Neural cell (in vitro differentiated cells): ENCODE data around the gene SCP2. TPM values are rescaled to one million over a fixed set of nuclear protein-coding genes. Genes with fewer than 3 reads are reported as not detected.

Source experiments
- H2AFZ ChIP-seq: fragments of 200-600, 300-800 bp; sonication (generic), shearing (Covaris generic); 2 replicates; pipeline ENCODE4 v1.6.0; 2014; ENCODE audit warnings: low read depth, mild to moderate bottlenecking, antibody characterized with exemption, low read length, moderate library complexity
- H3F3A ChIP-seq: fragments of 200-600 bp; shearing (Covaris generic); 2 replicates; pipeline ENCODE4 v1.6.1; 2016; ENCODE audit warnings: mild to moderate bottlenecking, moderate library complexity, mixed read lengths, antibody characterized with exemption, low read length; ENCODE audit not compliant: insufficient read depth, poor library complexity, severe bottlenecking
- H3K27ac ChIP-seq: fragments of 200-600, 300-800 bp; sonication (generic), shearing (Covaris generic); 2 replicates; pipeline ENCODE4 v1.5.1; 2014; ENCODE audit warnings: mild to moderate bottlenecking, low read length, moderate library complexity
- H3K27me3 ChIP-seq: fragments of 300-800, 200-600 bp; sonication (generic), shearing (Covaris generic); 2 replicates; pipeline ENCODE4 v1.6.0; 2014; ENCODE audit warnings: mild to moderate bottlenecking, low read depth, low read length, moderate library complexity; ENCODE audit not compliant: insufficient read depth
- H3K36me3 ChIP-seq: fragments of 300-800, 200-600 bp; sonication (generic), shearing (Covaris generic); 2 replicates; pipeline ENCODE4 v1.5.1; 2014; ENCODE audit warnings: mild to moderate bottlenecking, antibody characterized with exemption, low read length, moderate library complexity; ENCODE audit not compliant: insufficient read depth
- H3K4me2 ChIP-seq: fragments of 300-800, 200-600 bp; sonication (generic), shearing (Covaris generic); 2 replicates; pipeline ENCODE4 v1.6.0; 2014; ENCODE audit warnings: mild to moderate bottlenecking, low read length
- H3K4me3 ChIP-seq: fragments of 300-800, 200-600 bp; sonication (generic), shearing (Covaris generic); 2 replicates; pipeline ENCODE4 v1.5.1; 2014; ENCODE audit warnings: mild to moderate bottlenecking, low read length, moderate library complexity
- H3K79me2 ChIP-seq: fragments of 200-600 bp; shearing (Covaris generic); replicated peaks from 2 replicates; pipeline ENCODE4 v1.6.0; 2014; ENCODE audit warnings: mild to moderate bottlenecking, low read length, moderate library complexity; ENCODE audit not compliant: insufficient read depth
- H3K9ac ChIP-seq: fragments of 300-800, 200-600 bp; sonication (generic), shearing (Covaris generic); 2 replicates; pipeline ENCODE4 v1.6.1; 2016; ENCODE audit warnings: mild to moderate bottlenecking, low read length, mixed read lengths
- H3K9me2 ChIP-seq: fragments of 200-600 bp; shearing (Covaris generic); 2 replicates; pipeline ENCODE4 v1.6.1; 2016; ENCODE audit warnings: mild to moderate bottlenecking, low read length, mixed read lengths; ENCODE audit not compliant: insufficient read depth
- H3K9me3 ChIP-seq: fragments of 200-600, 300-800 bp; sonication (generic), shearing (Covaris generic); 2 replicates; pipeline ENCODE4 v1.6.1; 2016; ENCODE audit warnings: mild to moderate bottlenecking, mixed run types, low read length, moderate library complexity, mixed read lengths
- H4K20me1 ChIP-seq: fragments of 200-600 bp; shearing (Covaris generic); 2 replicates; pipeline ENCODE4 v1.6.1; 2016; ENCODE audit warnings: mild to moderate bottlenecking, mixed run types; ENCODE audit not compliant: insufficient read depth
- EP300 ChIP-seq: fragments of 450-650 bp; conservative IDR thresholded peaks from 2 replicates; pipeline ENCODE4 v1.6.1; 2014; ENCODE audit warnings: antibody characterized with exemption, mild to moderate bottlenecking, moderate library complexity; ENCODE audit not compliant: poor library complexity, severe bottlenecking
- EZH2 ChIP-seq: fragments of 200-600, 300-800 bp; shearing (Covaris generic), sonication (generic); IDR thresholded peaks from 2 replicates; pipeline ENCODE4 v1.6.1; 2014; ENCODE audit warnings: antibody characterized with exemption, low read length, borderline replicate concordance, mild to moderate bottlenecking; ENCODE audit not compliant: insufficient read depth, poor library complexity, severe bottlenecking
- MXI1 ChIP-seq: fragments of 450-650 bp; conservative IDR thresholded peaks from 2 replicates; pipeline ENCODE4 v1.6.1; 2014; ENCODE audit warnings: antibody characterized with exemption, mild to moderate bottlenecking; ENCODE audit not compliant: poor library complexity, severe bottlenecking
- POLR2AphosphoS5 ChIP-seq: IDR thresholded peaks from 2 replicates; pipeline ENCODE4 v1.6.1; 2012
- RAD21 ChIP-seq: fragments of 450-650 bp; conservative IDR thresholded peaks from 2 replicates; pipeline ENCODE4 v1.6.1; 2014; ENCODE audit warnings: antibody characterized with exemption, mild to moderate bottlenecking, moderate library complexity
- SMC3 ChIP-seq: fragments of 450-650 bp; conservative IDR thresholded peaks from 2 replicates; pipeline ENCODE4 v1.6.1; 2014; ENCODE audit warnings: antibody characterized with exemption, mild to moderate bottlenecking, moderate library complexity; ENCODE audit not compliant: poor library complexity
- TAF1 ChIP-seq: IDR thresholded peaks from 2 replicates; pipeline ENCODE4 v1.6.1; 2012; ENCODE audit warnings: low read depth
- polyA plus RNA-seq: library from polyadenylated mRNA; depleted of rRNA; stranded (reverse); fragments of >200 nt; gene quantifications from 2 replicates; pipeline ENCODE4 v1.2.3, GENCODE V29; 2014
- TF ChIP-seq, protein P1 (sequence below): fragments of 450-650 bp; IDR thresholded peaks from 2 replicates; pipeline ENCODE4 v1.5.1; 2014; ENCODE audit warnings: antibody characterized with exemption, mild to moderate bottlenecking, moderate library complexity; ENCODE audit not compliant: poor library complexity, severe bottlenecking
- TF ChIP-seq, protein P2 (sequence below): IDR thresholded peaks from 2 replicates; pipeline ENCODE4 v1.6.1; 2012; ENCODE audit warnings: borderline replicate concordance

SCP2 gene
- polyA plus RNA-seq, 1 donor from 2014 or later: 182 TPM

DNA sequence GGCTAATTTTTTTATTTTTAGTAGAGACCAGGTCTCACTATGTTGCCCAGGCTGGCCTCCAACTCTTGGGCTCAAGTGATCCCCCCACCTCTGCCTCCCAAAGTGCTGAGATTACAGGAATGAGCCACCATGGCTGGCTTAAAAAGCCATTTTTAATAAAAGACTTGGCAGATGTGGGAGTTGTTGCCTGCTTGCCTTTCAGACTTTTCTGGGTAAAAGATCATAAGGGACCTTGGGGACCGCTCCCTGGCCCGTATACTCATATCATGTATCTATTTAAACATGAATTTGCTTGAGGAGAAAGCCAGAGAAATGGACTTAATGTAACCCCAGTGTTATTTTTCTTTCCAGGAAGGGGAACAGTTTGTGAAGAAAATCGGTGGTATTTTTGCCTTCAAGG is 111.5 kb downstream of the SCP2 start:
- TF ChIP-seq MXI1 (no peak), RAD21 (no peak), SMC3 (no peak)
- TF ChIP-seq, protein P1, sequence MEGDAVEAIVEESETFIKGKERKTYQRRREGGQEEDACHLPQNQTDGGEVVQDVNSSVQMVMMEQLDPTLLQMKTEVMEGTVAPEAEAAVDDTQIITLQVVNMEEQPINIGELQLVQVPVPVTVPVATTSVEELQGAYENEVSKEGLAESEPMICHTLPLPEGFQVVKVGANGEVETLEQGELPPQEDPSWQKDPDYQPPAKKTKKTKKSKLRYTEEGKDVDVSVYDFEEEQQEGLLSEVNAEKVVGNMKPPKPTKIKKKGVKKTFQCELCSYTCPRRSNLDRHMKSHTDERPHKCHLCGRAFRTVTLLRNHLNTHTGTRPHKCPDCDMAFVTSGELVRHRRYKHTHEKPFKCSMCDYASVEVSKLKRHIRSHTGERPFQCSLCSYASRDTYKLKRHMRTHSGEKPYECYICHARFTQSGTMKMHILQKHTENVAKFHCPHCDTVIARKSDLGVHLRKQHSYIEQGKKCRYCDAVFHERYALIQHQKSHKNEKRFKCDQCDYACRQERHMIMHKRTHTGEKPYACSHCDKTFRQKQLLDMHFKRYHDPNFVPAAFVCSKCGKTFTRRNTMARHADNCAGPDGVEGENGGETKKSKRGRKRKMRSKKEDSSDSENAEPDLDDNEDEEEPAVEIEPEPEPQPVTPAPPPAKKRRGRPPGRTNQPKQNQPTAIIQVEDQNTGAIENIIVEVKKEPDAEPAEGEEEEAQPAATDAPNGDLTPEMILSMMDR: no peak
- TF ChIP-seq, protein P2, sequence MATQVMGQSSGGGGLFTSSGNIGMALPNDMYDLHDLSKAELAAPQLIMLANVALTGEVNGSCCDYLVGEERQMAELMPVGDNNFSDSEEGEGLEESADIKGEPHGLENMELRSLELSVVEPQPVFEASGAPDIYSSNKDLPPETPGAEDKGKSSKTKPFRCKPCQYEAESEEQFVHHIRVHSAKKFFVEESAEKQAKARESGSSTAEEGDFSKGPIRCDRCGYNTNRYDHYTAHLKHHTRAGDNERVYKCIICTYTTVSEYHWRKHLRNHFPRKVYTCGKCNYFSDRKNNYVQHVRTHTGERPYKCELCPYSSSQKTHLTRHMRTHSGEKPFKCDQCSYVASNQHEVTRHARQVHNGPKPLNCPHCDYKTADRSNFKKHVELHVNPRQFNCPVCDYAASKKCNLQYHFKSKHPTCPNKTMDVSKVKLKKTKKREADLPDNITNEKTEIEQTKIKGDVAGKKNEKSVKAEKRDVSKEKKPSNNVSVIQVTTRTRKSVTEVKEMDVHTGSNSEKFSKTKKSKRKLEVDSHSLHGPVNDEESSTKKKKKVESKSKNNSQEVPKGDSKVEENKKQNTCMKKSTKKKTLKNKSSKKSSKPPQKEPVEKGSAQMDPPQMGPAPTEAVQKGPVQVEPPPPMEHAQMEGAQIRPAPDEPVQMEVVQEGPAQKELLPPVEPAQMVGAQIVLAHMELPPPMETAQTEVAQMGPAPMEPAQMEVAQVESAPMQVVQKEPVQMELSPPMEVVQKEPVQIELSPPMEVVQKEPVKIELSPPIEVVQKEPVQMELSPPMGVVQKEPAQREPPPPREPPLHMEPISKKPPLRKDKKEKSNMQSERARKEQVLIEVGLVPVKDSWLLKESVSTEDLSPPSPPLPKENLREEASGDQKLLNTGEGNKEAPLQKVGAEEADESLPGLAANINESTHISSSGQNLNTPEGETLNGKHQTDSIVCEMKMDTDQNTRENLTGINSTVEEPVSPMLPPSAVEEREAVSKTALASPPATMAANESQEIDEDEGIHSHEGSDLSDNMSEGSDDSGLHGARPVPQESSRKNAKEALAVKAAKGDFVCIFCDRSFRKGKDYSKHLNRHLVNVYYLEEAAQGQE: no peak
- Histone ChIP-seq H3F3A (no peaks in the 10 kb centered on the region), H3K4me3 (no peak overlapping the region), H3K36me3 (no peaks in the 10 kb centered on the region), H3K9me2 (no peaks in the 10 kb centered on the region), H3K4me2 (no peak overlapping the region), H3K9me3 (no peaks in the 10 kb centered on the region), H4K20me1 (no peaks in the 10 kb centered on the region), H3K27me3 (no peaks in the 10 kb centered on the region), H3K27ac (no peak overlapping the region), H2AFZ (no peak overlapping the region), H3K79me2 (no peaks in the 10 kb centered on the region), H3K9ac (no peak overlapping the region)

DNA sequence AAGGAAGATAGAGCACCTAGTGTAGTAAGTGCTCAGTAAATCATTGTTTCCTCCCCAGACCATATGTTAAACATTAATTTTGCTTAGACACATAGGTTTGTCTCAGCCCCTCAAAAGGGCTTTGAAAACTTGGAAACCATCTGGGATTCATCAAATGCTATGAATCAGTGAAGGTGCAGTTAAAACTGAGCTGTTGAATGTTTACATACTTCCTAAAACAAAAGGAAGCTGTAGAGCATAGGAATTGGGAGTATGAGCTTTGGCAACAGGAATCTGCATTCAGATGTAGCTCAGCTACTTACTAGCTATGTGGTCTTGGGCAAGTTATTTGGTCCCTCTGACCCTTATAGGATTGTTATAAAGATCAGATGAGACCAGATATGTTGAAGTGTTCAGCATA is 116.2 kb downstream of the SCP2 start:
- Histone ChIP-seq H3K9me3 (no peaks in the 10 kb centered on the region), H3K9ac (no peak overlapping the region), H3K9me2 (no peaks in the 10 kb centered on the region), H4K20me1 (no peaks in the 10 kb centered on the region), H3K79me2 (no peaks in the 10 kb centered on the region), H3F3A (no peaks in the 10 kb centered on the region), H3K4me3 (no peak overlapping the region), H2AFZ (no peak overlapping the region), H3K4me2 (no peak overlapping the region), H3K36me3 (no peaks in the 10 kb centered on the region), H3K27me3 (no peaks in the 10 kb centered on the region), H3K27ac (no peak overlapping the region)
- TF ChIP-seq TAF1 (no peak), POLR2AphosphoS5 (no peak), RAD21 (no peak), MXI1 (no peak), SMC3 (no peak), EP300 (no peak), EZH2 (no peak)
- TF ChIP-seq, protein P1: no peak
- TF ChIP-seq, protein P2: no peak
